DOHH2 (cell line): ENCODE data around the gene TEPSIN.

Experiments
- H3F3A ChIP-seq: fragments of 200-600 bp; sonication (generic), shearing (Covaris generic); 2 replicates; pipeline ENCODE4 v1.6.0; 2016; ENCODE audit warnings: antibody characterized with exemption, mild to moderate bottlenecking; ENCODE audit not compliant: control insufficient read depth, insufficient read depth
- H3K27ac ChIP-seq: fragments of 200-600 bp; sonication (generic); 2 replicates; pipeline ENCODE4 v1.5.1; 2014; ENCODE audit warnings: low read depth, mild to moderate bottlenecking, low read length, moderate library complexity
- H3K27me3 ChIP-seq: fragments of 200-600 bp; sonication (generic); 2 replicates; pipeline ENCODE4 v1.6.1; 2014; ENCODE audit warnings: mild to moderate bottlenecking, low read length, mixed read lengths; ENCODE audit not compliant: control insufficient read depth
- H3K36me3 ChIP-seq: fragments of 200-600 bp; sonication (generic); 2 replicates; pipeline ENCODE4 v1.6.1; 2014; ENCODE audit warnings: mild to moderate bottlenecking, low read length, moderate library complexity, mixed read lengths; ENCODE audit not compliant: control insufficient read depth
- H3K4me1 ChIP-seq: fragments of 200-600 bp; sonication (generic); 2 replicates; pipeline ENCODE4 v1.6.1; 2014; ENCODE audit warnings: mild to moderate bottlenecking, low read length, mixed read lengths; ENCODE audit not compliant: control insufficient read depth
- H3K4me2 ChIP-seq: fragments of 200-600 bp; sonication (generic); 2 replicates; pipeline ENCODE4 v1.6.0; 2014; ENCODE audit warnings: mild to moderate bottlenecking, low read length, moderate library complexity
- H3K4me3 ChIP-seq: fragments of 200-600 bp; sonication (generic); 2 replicates; pipeline ENCODE4 v1.5.1; 2014; ENCODE audit warnings: mild to moderate bottlenecking, low read length, mixed read lengths
- H3K79me2 ChIP-seq: fragments of 200-600 bp; sonication (generic); 2 replicates; pipeline ENCODE4 v1.6.1; 2014; ENCODE audit warnings: mild to moderate bottlenecking, low read length, mixed read lengths; ENCODE audit not compliant: control insufficient read depth
- H3K9me2 ChIP-seq: fragments of 200-600 bp; sonication (generic); replicated peaks from 2 replicates; pipeline ENCODE4 v1.6.1; 2014; ENCODE audit warnings: mild to moderate bottlenecking, low read length, mixed read lengths; ENCODE audit not compliant: control insufficient read depth
- H3K9me3 ChIP-seq: fragments of 200-600 bp; sonication (generic); 2 replicates; pipeline ENCODE4 v1.6.1; 2014; ENCODE audit warnings: antibody characterized with exemption, low read length, mixed read lengths; ENCODE audit not compliant: control insufficient read depth, insufficient read depth
- H4K20me1 ChIP-seq: fragments of 200-600 bp; sonication (generic); 2 replicates; pipeline ENCODE4 v1.6.0; 2014; ENCODE audit warnings: low read depth, mild to moderate bottlenecking, antibody characterized with exemption, low read length, moderate library complexity; ENCODE audit not compliant: control insufficient read depth, insufficient read depth
- EZH2phosphoT487 ChIP-seq: fragments of 200-600 bp; sonication (generic); IDR thresholded peaks from 2 replicates; pipeline ENCODE4 v1.6.1; 2017; ENCODE audit warnings: borderline replicate concordance, mild to moderate bottlenecking, antibody characterized with exemption, low read length, moderate library complexity, mixed read lengths
- TF ChIP-seq, protein P1 (sequence below): fragments of 200-600 bp; sonication (generic); IDR thresholded peaks from one replicate; pipeline ENCODE4 v1.5.1; 2014; ENCODE audit warnings: antibody characterized with exemption, mild to moderate bottlenecking, low read depth, low read length; ENCODE audit not compliant: poor library complexity, severe bottlenecking

Gene TEPSIN

DNA sequence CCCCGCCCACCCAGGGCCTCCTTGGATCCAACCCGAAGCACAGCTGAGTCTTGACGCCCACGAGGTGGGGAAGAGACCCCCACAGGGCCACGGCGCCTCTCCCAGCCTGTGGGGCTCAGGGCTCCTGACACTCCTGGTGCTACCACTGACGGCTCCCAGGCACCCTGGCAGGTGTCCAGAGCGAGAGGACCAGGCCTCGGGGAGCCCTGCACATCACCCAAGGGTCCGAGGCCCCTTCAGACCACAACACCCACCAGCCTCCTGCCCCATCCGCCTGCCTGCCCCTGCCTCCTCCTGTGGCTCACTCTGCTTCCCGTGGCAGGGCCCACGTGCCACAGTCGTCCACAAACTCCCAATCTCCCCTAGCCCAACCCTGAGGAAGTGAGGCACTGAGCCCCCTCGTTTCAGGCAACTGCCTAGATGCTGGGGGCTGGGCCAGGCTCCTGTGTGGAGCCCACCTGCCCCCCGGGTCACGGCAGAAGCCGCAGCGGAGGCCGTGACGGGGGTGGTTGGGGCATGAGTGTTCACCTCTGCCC, 44.6 kb downstream of the TEPSIN start:
- Histone ChIP-seq H3K4me2 (no peak overlapping the region), H3K79me2 (no peaks in the 10 kb centered on the region), H3K9me2 (no peaks in the 10 kb centered on the region), H3F3A (no peaks in the 10 kb centered on the region), H3K9me3 (no peaks in the 10 kb centered on the region), H3K4me3 (no peak overlapping the region), H4K20me1 (no peaks in the 10 kb centered on the region), H3K27ac (no peak overlapping the region), H3K36me3 (no peaks in the 10 kb centered on the region), H3K27me3 (no peaks in the 10 kb centered on the region), H3K4me1 (no peaks in the 10 kb centered on the region)
- TF ChIP-seq, protein P1, sequence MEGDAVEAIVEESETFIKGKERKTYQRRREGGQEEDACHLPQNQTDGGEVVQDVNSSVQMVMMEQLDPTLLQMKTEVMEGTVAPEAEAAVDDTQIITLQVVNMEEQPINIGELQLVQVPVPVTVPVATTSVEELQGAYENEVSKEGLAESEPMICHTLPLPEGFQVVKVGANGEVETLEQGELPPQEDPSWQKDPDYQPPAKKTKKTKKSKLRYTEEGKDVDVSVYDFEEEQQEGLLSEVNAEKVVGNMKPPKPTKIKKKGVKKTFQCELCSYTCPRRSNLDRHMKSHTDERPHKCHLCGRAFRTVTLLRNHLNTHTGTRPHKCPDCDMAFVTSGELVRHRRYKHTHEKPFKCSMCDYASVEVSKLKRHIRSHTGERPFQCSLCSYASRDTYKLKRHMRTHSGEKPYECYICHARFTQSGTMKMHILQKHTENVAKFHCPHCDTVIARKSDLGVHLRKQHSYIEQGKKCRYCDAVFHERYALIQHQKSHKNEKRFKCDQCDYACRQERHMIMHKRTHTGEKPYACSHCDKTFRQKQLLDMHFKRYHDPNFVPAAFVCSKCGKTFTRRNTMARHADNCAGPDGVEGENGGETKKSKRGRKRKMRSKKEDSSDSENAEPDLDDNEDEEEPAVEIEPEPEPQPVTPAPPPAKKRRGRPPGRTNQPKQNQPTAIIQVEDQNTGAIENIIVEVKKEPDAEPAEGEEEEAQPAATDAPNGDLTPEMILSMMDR: no peak
- no peak for TF ChIP-seq EZH2phosphoT487

DNA sequence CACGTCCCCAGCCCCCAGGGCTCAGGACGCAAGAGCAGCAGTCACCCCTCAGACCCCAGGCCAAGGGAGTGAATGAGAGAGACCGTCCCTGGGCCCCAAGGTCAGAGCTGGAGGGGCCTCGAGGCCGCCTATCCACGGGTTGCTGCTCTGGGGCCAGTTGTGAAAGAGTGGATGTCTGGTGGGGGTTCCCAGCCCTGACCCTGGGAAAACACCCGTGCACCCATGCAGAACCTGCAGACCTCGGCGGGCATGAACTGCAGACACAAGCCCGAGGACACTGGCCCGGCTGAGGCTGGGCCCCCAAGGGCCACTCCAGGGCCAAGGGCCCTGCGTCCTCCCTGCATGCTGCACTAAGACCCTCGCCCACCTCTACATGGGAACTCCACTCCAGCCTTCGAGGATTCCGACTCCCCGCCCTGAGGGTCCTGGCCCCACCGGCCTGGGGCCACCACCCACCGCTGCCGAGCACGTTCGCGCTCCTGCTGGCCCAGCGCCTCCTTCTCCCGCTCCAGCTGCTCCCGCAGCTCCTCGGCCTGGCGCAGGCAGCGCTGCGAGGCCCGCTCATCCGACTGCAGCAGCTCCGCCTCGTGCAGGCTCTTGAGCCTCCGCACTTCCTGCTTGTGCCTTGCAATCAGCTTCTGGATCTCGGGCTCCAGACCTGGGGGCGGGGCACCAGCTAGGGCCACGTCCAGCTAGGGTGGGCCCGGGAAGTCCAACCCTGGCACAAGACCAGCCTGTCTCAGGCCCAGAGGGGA, 45.2 kb downstream of the TEPSIN start:
- TF ChIP-seq, protein P1: no peak
- TF ChIP-seq EZH2phosphoT487: no peak
- no peaks in the 10 kb centered on the region for H3K36me3 ChIP-seq
- no peaks in the 10 kb centered on the region for H3K27me3 ChIP-seq
- H3K27ac ChIP-seq: no peak overlapping the region
- no peaks in the 10 kb centered on the region for H3F3A ChIP-seq
- H3K4me1 ChIP-seq: no peaks in the 10 kb centered on the region
- no peak overlapping the region for H3K4me2 ChIP-seq
- H3K9me2 ChIP-seq: no peaks in the 10 kb centered on the region
- H3K79me2 ChIP-seq: no peaks in the 10 kb centered on the region
- H3K4me3 ChIP-seq: no peak overlapping the region
- no peaks in the 10 kb centered on the region for H4K20me1 ChIP-seq
- no peaks in the 10 kb centered on the region for H3K9me3 ChIP-seq

DNA sequence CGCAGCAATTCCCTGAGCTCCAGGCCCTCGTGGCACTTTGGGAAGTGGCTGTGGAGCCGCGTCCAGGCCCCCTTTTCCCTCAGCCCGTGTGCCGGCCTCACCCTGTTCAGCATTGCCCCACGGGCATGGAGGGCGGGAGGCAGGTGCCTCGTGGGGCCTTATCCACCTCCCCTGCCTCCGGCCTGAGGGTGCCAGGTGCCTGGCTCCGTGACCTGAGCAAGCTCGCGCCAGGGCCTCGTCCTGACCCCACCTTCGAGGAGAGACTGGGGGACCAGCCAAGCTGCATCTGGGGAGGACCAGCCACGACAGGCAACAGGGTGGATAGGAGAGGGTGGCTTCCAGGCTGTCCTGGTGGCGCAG, 45.8 kb downstream of the TEPSIN start:
- H3K4me1 ChIP-seq: no peaks in the 10 kb centered on the region
- no peaks in the 10 kb centered on the region for H3K27me3 ChIP-seq
- no peak overlapping the region for H3K4me2 ChIP-seq
- no peaks in the 10 kb centered on the region for H3K36me3 ChIP-seq
- TF ChIP-seq, protein P1: no peak
- TF ChIP-seq EZH2phosphoT487: no peak
- no peak overlapping the region for H3K4me3 ChIP-seq
- no peaks in the 10 kb centered on the region for H3K9me2 ChIP-seq
- no peak overlapping the region for H3K27ac ChIP-seq
- no peaks in the 10 kb centered on the region for H3K79me2 ChIP-seq
- H3K9me3 ChIP-seq: no peaks in the 10 kb centered on the region
- no peaks in the 10 kb centered on the region for H3F3A ChIP-seq
- H4K20me1 ChIP-seq: no peaks in the 10 kb centered on the region
